A673 (cell line): Measurements from ENCODE around the gene NOP14. TPM values are rescaled to one million over a fixed set of nuclear protein-coding genes. Genes with fewer than 3 reads are reported as not detected.

Source experiments
- BruUV-seq: library from RNA; stranded (reverse); fragments of 400-500 nt; replicated peaks from 2 replicates; lab custom pipeline; 2021; lab: Mats Ljungman, UMichigan
- CTCF ChIA-PET: fragments of 300-600 bp; sonication (Branson Sonifier 250); formaldehyde crosslinking; loops from one replicate; lab custom pipeline; 2022; ENCODE audit warnings: antibody characterized with exemption; lab: Charles Lee
- POLR2A ChIA-PET: fragments of 300-600 bp; sonication (Branson Sonifier 250); formaldehyde crosslinking; loops from one replicate; lab custom pipeline; 2022; ENCODE audit warnings: antibody characterized with exemption; ENCODE audit not compliant: low non-redundant PET; lab: Charles Lee
- DNase-seq: peaks from one replicate; pipeline ENCODE4 v3.0.0-alpha.2; 2015; ENCODE audit warnings: low spot score
- H3K27ac ChIP-seq: fragments of 200-600 bp; sonication (generic); 2 replicates; pipeline ENCODE4 v1.5.1; 2016; ENCODE audit warnings: mixed run types, low read depth, mild to moderate bottlenecking, mixed read lengths, antibody characterized with exemption, low read length; ENCODE audit not compliant: poor library complexity, severe bottlenecking
- H3K27me3 ChIP-seq: fragments of 200-600 bp; sonication (generic); replicated peaks from 2 replicates; pipeline ENCODE4 v1.6.1; 2017; ENCODE audit warnings: mixed run types, low read depth, mild to moderate bottlenecking, mixed read lengths, antibody characterized with exemption, low read length; ENCODE audit not compliant: insufficient read depth, poor library complexity
- H3K36me3 ChIP-seq: fragments of 200-600 bp; sonication (generic); 2 replicates; pipeline ENCODE4 v1.6.1; 2016; ENCODE audit warnings: mixed run types, mild to moderate bottlenecking, mixed read lengths, antibody characterized with exemption, low read length; ENCODE audit not compliant: insufficient read depth, poor library complexity, severe bottlenecking
- H3K4me1 ChIP-seq: fragments of 200-600 bp; sonication (generic); 2 replicates; pipeline ENCODE4 v1.6.1; 2017; ENCODE audit warnings: mixed run types, mild to moderate bottlenecking, mixed read lengths, antibody characterized with exemption, low read length; ENCODE audit not compliant: insufficient read depth, poor library complexity, severe bottlenecking
- H3K4me3 ChIP-seq: fragments of 200-600 bp; sonication (generic); 2 replicates; pipeline ENCODE4 v1.5.1; 2016; ENCODE audit warnings: low read depth, mixed run types, mild to moderate bottlenecking, mixed read lengths, low read length; ENCODE audit not compliant: poor library complexity, severe bottlenecking
- H3K9me3 ChIP-seq: fragments of 200-600 bp; sonication (generic); 2 replicates; pipeline ENCODE4 v1.6.1; 2016; ENCODE audit warnings: mixed run types, low read depth, mild to moderate bottlenecking, mixed read lengths, antibody characterized with exemption, low read length; ENCODE audit not compliant: poor library complexity, severe bottlenecking
- EZH2 ChIP-seq: fragments of 200-600 bp; sonication (generic); IDR thresholded peaks from 2 replicates; pipeline ENCODE4 v1.6.1; 2017; ENCODE audit warnings: borderline replicate concordance, low read depth, mild to moderate bottlenecking, mixed read lengths, antibody characterized with exemption, low read length; ENCODE audit not compliant: poor library complexity, severe bottlenecking
- intact Hi-C: fragments of 100-400 bp; cut with micrococcal nuclease; formaldehyde crosslinking; loops from one replicate; pipeline ENCODE4 v1.10.0; 2022; ENCODE audit not compliant: unreplicated experiment
- total RNA-seq: library from RNA; stranded (reverse); gene quantifications from 2 replicates; pipeline ENCODE4 v1.2.3, GENCODE V29; 2021
- TF ChIP-seq, protein P1 (sequence below): fragments of 300-800, 200-600 bp; sonication (generic); conservative IDR thresholded peaks from 2 replicates; pipeline ENCODE4 v1.5.1; 2017; ENCODE audit warnings: low read depth, mild to moderate bottlenecking, antibody characterized with exemption, low read length, moderate library complexity, mixed read lengths

The NOP14 gene
- total RNA-seq, 1 experiment from 2014 or later, result 69.9 TPM

DNA sequence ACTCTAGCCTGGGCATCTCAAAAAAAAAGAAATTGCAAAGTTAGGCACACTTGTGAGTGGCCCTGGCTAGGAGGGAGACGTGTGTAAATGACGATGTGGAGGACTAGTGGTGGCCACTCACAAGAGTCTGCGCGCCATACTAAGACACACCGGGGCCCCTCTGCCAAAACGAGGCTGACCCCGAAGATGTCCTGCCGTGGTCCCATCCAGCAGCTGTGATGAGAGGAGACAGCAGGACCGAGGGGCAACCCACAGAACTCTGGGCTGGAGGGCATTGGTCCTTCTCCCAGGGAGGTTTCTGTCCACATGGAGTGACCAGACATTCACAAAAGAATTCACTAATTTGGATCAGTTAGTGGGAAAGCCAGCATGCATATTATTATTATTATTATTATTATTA, 47.4 kb downstream of the NOP14 start:
- no peak overlapping the region for H3K4me3 ChIP-seq
- H3K36me3 ChIP-seq, result peaks cover 15% of the 10 kb centered on the region
- H3K4me1 ChIP-seq, result no peaks in the 10 kb centered on the region
- H3K27me3 ChIP-seq, result no peaks in the 10 kb centered on the region
- no peak overlapping the region for H3K27ac ChIP-seq
- no TSS peak for BruUV-seq
- intact Hi-C loops, result no loop called here
- no peaks in the 10 kb centered on the region for H3K9me3 ChIP-seq
- TF ChIP-seq EZH2, result no peak
- TF ChIP-seq, protein P1, sequence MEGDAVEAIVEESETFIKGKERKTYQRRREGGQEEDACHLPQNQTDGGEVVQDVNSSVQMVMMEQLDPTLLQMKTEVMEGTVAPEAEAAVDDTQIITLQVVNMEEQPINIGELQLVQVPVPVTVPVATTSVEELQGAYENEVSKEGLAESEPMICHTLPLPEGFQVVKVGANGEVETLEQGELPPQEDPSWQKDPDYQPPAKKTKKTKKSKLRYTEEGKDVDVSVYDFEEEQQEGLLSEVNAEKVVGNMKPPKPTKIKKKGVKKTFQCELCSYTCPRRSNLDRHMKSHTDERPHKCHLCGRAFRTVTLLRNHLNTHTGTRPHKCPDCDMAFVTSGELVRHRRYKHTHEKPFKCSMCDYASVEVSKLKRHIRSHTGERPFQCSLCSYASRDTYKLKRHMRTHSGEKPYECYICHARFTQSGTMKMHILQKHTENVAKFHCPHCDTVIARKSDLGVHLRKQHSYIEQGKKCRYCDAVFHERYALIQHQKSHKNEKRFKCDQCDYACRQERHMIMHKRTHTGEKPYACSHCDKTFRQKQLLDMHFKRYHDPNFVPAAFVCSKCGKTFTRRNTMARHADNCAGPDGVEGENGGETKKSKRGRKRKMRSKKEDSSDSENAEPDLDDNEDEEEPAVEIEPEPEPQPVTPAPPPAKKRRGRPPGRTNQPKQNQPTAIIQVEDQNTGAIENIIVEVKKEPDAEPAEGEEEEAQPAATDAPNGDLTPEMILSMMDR, result no peak
- ChIA-PET CTCF (no interaction called here), POLR2A (no interaction called here)
- no peak for DNase-seq

DNA sequence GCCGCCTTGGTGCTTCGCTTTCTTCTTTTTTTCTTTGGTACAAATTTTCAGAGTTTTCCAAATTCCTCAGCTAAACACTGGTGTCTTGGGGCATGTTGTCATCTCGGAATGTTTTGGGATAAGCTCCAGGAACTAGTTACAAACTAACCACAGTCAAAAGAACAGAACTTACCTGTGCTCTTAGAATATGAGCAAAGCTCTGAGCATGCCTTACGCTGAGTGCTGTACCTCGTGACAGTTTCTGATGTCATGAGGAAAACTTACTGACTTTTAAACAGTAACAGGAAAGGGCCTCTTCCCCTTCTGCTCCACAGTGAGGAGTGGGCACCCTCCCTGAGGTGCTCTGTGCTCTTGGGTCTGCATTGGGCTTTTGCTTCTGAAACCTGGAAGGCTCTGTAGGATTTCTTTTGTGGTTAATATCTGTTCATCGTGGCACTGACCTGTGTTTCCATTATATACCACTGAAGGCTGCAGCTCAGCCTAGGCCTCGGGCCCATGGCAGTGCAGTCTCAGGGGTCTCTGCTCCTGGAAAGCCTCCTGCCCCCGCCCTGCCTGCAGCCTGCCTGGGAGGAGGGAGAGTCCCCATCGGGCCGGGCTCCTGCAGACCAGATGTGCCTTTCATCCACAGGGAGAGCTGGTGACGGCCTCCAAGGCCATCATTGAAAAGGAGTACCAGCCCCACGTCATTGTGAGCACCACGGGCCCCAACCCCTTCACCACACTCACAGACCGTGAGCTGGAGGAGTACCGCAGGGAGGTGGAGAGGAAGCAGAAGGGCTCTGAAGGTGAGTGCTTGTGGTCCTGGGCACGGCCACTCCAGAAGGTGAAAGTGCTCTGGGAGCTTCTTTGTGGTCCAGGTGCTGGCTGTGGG, 48.7 kb downstream of the NOP14 start:
- no peaks in the 10 kb centered on the region for H3K9me3 ChIP-seq
- no peak overlapping the region for H3K27ac ChIP-seq
- TF ChIP-seq, protein P1, result no peak
- no peak for TF ChIP-seq EZH2
- no peaks in the 10 kb centered on the region for H3K27me3 ChIP-seq
- intact Hi-C loops, result no loop called here
- no peaks in the 10 kb centered on the region for H3K4me1 ChIP-seq
- peaks cover 28% of the 10 kb centered on the region for H3K36me3 ChIP-seq
- POLR2A ChIA-PET, result interaction anchor here (0.6 kb wide), 1 partner anchor 47 kb away, joined by 4 read pairs; no protein-coding TSS in a partner anchor
- no peak for DNase-seq
- no peak overlapping the region for H3K4me3 ChIP-seq
- CTCF ChIA-PET, result no interaction called here
- BruUV-seq, result no TSS peak

DNA sequence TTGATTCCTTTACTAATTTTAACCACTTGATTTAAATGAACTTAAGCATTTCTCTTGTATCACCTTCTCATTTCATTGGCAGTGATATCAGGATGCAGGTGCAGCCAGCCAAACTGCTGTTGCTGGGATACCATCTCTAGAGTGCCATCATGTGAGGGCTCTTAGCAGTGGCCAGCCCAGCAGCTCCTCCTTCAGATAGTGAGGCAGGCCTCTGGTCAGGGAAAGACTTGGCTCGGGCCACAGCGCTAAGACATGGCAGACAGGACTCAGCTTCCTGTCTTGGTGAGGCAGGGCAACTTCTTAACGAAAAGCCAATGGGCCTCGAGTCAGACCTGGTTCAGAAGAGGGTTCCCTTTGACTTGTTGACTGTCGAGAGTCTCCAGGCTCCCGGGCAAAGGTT, 50.0 kb downstream of the NOP14 start:
- CTCF ChIA-PET, result no interaction called here
- DNase-seq, result no peak

More for the DNA sequence above, 50.0 kb downstream of the NOP14 start:
- POLR2A ChIA-PET, result no interaction called here
- BruUV-seq, result no TSS peak
- no peaks in the 10 kb centered on the region for H3K27me3 ChIP-seq
- H3K36me3 ChIP-seq, result peaks cover 39% of the 10 kb centered on the region
- H3K9me3 ChIP-seq, result no peaks in the 10 kb centered on the region
- no peak overlapping the region for H3K4me3 ChIP-seq
- H3K27ac ChIP-seq, result no peak overlapping the region
- TF ChIP-seq, protein P1, result no peak
- no peak for TF ChIP-seq EZH2
- intact Hi-C loops, result no loop called here
- no peaks in the 10 kb centered on the region for H3K4me1 ChIP-seq
